Cardiac fibroblast (primary cell): ENCODE results near the gene CCDC192.
A peak's percentile ranks its signal among the peaks of the same experiment; 100 is the strongest.
"Not testable (repeated sequence)": the region's sequence is repeated elsewhere in the genome, so short reads cannot be mapped to it uniquely, and the experiment has no call there.

Experiments
- DNase-seq, 2 donors: peaks; one replicate each; pipeline versions ENCODE4 v3.0.0 to v3.0.0-alpha.2; 2010; ENCODE audit warnings: low read depth in 2 of 2
- H3K4me3 ChIP-seq, 2 donors: replicated peaks in 1 of 2; 1 replicate in 1 of 2; 2 replicates in 1 of 2; pipeline ENCODE4 v1.5.1; 2011; ENCODE audit warnings: low read depth in 2 of 2, low read length in 2 of 2, mild to moderate bottlenecking in 2 of 2, moderate library complexity in 1 of 2
- CTCF ChIP-seq: IDR thresholded peaks from one replicate; pipeline ENCODE4 v1.5.1; 2011; ENCODE audit warnings: low read depth, mild to moderate bottlenecking, low read length, inconsistent platforms

CCDC192 gene

GRCh38 chr5:127838661-127839060, 135.5 kb downstream of the CCDC192 start:
- peak; percentile 39 to 71 for DNase-seq
- H3K4me3 ChIP-seq, result no peak overlapping the region
- TF ChIP-seq CTCF, result no peak

- TF ChIP-seq CTCF, result no peak
- DNase-seq, result no peak
- H3K4me3 ChIP-seq, result no peak overlapping the region
These were observed 135.9 kb downstream of the CCDC192 start for GRCh38 chr5:127839072-127839471.

GRCh38 chr5:127839496-127840197, 136.5 kb downstream of the CCDC192 start:
- peak; percentile 40 to 56 for DNase-seq
- TF ChIP-seq CTCF, result no peak
- no peak overlapping the region for H3K4me3 ChIP-seq

GRCh38 chr5:127840198-127840524, 137.0 kb downstream of the CCDC192 start:
- DNase-seq, result peak in 1 of 2 donors; percentile 33
- TF ChIP-seq CTCF, result no peak
- H3K4me3 ChIP-seq, result no peak overlapping the region

GRCh38 chr5:127840809-127841208, 137.6 kb downstream of the CCDC192 start:
- H3K4me3 ChIP-seq, result no peak overlapping the region
- TF ChIP-seq CTCF, result no peak
- DNase-seq, result peak in 1 of 2 donors; percentile 38

GRCh38 chr5:127844581-127845021, 141.4 kb downstream of the CCDC192 start:
- TF ChIP-seq CTCF, result no peak
- no peak for DNase-seq
- H3K4me3 ChIP-seq, result no peak overlapping the region

- peak in 1 of 2 donors; percentile 22 for DNase-seq
- no peak for TF ChIP-seq CTCF
- no peak overlapping the region for H3K4me3 ChIP-seq
These were observed 143.7 kb downstream of the CCDC192 start for GRCh38 chr5:127846884-127847283.

- DNase-seq, H3K4me3 ChIP-seq: not testable (repeated sequence)
These were observed 144.4 kb downstream of the CCDC192 start for GRCh38 chr5:127847641-127848040.
